ENCODE measurements around the gene PRKAG2. TPM values are rescaled to one million over a fixed set of nuclear protein-coding genes. Genes with fewer than 3 reads are reported as not detected.
"Not testable (repeated sequence)": the region's sequence is repeated elsewhere in the genome, so short reads cannot be mapped to it uniquely, and the experiment has no call there.

The PRKAG2 gene
- total RNA-seq, 1 donor from 2014 or later, result 13.5 TPM

DNA sequence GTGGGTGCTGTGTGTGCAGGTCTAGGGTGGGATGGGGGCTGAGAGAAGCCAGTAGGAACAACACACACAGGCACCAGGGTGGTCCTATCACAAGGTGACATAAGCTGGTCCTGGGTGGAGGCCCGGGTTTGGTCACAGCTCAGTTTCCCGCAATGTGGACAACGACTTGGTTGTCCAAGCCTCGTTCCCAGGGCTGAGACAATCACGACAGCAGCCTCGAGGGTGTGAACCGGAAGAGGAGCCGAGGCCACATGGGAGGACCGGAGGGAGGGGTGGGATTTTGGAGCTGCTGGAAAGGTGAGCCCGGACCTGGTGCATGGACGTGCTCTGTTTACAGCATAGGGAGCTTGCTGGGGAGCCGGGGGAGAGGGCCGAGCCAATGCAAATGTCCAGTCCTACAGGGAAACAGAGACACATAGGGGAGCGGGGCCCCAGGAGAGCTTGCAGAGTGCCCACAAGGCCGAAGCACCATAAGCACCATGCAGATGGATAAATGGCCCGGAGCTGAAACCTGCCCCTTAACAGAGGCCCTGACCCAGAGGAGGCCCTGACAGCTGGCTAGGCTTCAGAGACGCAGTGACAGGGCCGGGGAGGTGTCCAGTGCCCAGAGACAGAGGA is 92.8 kb downstream of the PRKAG2 start:
- H3K4me1 Mint-ChIP-seq (ENCODE audit: unreplicated experiment), result peaks cover 3% of the 10 kb centered on the region
- no peak overlapping the region for H3K27ac Mint-ChIP-seq (ENCODE audit: unreplicated experiment)
- no peaks in the 10 kb centered on the region for H3K9me3 Mint-ChIP-seq (ENCODE audit: unreplicated experiment)
- no peak overlapping the region for H3K4me3 Mint-ChIP-seq (ENCODE audit: unreplicated experiment)
- TF ChIP-seq, protein P1, sequence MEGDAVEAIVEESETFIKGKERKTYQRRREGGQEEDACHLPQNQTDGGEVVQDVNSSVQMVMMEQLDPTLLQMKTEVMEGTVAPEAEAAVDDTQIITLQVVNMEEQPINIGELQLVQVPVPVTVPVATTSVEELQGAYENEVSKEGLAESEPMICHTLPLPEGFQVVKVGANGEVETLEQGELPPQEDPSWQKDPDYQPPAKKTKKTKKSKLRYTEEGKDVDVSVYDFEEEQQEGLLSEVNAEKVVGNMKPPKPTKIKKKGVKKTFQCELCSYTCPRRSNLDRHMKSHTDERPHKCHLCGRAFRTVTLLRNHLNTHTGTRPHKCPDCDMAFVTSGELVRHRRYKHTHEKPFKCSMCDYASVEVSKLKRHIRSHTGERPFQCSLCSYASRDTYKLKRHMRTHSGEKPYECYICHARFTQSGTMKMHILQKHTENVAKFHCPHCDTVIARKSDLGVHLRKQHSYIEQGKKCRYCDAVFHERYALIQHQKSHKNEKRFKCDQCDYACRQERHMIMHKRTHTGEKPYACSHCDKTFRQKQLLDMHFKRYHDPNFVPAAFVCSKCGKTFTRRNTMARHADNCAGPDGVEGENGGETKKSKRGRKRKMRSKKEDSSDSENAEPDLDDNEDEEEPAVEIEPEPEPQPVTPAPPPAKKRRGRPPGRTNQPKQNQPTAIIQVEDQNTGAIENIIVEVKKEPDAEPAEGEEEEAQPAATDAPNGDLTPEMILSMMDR (IDR thresholded peaks at IDR 0.05), result no peak
- H3K27me3 Mint-ChIP-seq (ENCODE audit: unreplicated experiment), result peaks cover 33% of the 10 kb centered on the region
- no peak for DNase-seq (ENCODE audit: extremely low spot score, unreplicated experiment)
- H3K36me3 Mint-ChIP-seq (ENCODE audit: unreplicated experiment), result no peaks in the 10 kb centered on the region

GRCh38 chr7:151782598-151783448 is 94.1 kb downstream of the PRKAG2 start:
- TF ChIP-seq, protein P1 (IDR thresholded peaks at IDR 0.05), result peak; percentile 97
- H3K36me3 Mint-ChIP-seq (ENCODE audit: unreplicated experiment), result no peaks in the 10 kb centered on the region
- peak overlapping the region; percentile 52 for H3K4me3 Mint-ChIP-seq (ENCODE audit: unreplicated experiment)
- H3K4me1 Mint-ChIP-seq (ENCODE audit: unreplicated experiment), result peaks cover 3% of the 10 kb centered on the region
- peak; percentile 90 for DNase-seq (ENCODE audit: extremely low spot score, unreplicated experiment)
- peaks cover 33% of the 10 kb centered on the region for H3K27me3 Mint-ChIP-seq (ENCODE audit: unreplicated experiment)
- no peak overlapping the region for H3K27ac Mint-ChIP-seq (ENCODE audit: unreplicated experiment)
- no peaks in the 10 kb centered on the region for H3K9me3 Mint-ChIP-seq (ENCODE audit: unreplicated experiment)

DNA sequence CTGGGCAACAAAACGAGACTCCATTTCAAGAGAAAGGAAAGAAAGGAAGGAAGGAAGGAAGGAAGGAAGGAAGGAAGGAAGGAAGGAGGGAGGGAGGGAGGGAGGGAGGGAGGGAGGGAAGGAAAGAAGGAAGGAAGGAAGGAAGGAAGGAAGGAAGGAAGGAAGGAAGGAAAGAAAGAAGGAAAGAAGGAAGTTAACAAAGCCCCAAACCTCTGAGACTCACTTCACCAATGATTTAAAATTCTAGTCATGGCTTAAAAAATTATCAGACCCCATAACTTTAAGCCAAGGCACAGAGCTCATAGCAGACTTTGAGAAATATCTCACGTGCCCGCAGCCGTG is 94.7 kb downstream of the PRKAG2 start:
- H3K27ac Mint-ChIP-seq (ENCODE audit: unreplicated experiment); DNase-seq (ENCODE audit: extremely low spot score, unreplicated experiment); H3K9me3 Mint-ChIP-seq (ENCODE audit: unreplicated experiment); H3K4me1 Mint-ChIP-seq (ENCODE audit: unreplicated experiment); H3K4me3 Mint-ChIP-seq (ENCODE audit: unreplicated experiment); H3K36me3 Mint-ChIP-seq (ENCODE audit: unreplicated experiment): not testable (repeated sequence)
- peaks cover 27% of the 10 kb centered on the region for H3K27me3 Mint-ChIP-seq (ENCODE audit: unreplicated experiment)

DNA sequence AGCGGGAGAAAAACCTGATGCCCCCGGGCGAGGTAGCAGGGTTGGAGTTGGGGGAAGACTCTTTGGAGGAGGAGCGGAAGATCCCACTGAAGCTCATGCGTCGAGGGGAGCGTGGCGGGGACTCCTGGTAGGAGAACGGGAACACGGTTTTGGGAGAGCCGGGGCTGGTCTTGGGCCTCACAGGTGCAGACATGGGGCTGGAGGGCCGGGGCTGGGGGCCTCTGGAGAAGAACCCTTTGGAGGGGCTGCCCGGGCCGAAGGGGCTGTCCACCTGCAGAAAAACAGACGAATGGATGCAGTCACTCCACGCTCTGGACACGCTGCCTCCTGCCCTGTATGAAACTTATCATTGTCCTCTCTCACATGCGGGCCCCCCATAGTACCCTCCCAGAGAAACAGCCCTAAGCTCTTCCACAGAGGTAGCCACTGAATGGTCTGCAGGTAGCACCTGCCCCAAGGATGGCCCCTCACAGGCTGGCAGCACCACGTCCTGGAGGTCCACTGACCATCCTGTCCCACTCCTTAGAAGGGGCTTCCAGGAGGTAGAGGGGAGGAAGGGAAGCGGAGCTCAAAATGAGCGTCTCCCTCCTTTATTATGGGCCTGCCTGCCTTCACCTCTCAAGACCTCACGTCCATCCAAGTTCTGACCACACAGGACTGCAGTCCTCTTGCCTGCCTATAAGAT is 95.6 kb downstream of the PRKAG2 start:
- Mint-ChIP-seq H3K27me3 (ENCODE audit: unreplicated experiment) (peaks cover 22% of the 10 kb centered on the region), H3K4me1 (ENCODE audit: unreplicated experiment) (peaks cover 3% of the 10 kb centered on the region), H3K4me3 (ENCODE audit: unreplicated experiment) (no peak overlapping the region), H3K9me3 (ENCODE audit: unreplicated experiment) (no peaks in the 10 kb centered on the region), H3K27ac (ENCODE audit: unreplicated experiment) (no peak overlapping the region), H3K36me3 (ENCODE audit: unreplicated experiment) (no peaks in the 10 kb centered on the region)
- TF ChIP-seq, protein P1 (IDR thresholded peaks at IDR 0.05), result no peak
- DNase-seq (ENCODE audit: extremely low spot score, unreplicated experiment), result no peak

DNA sequence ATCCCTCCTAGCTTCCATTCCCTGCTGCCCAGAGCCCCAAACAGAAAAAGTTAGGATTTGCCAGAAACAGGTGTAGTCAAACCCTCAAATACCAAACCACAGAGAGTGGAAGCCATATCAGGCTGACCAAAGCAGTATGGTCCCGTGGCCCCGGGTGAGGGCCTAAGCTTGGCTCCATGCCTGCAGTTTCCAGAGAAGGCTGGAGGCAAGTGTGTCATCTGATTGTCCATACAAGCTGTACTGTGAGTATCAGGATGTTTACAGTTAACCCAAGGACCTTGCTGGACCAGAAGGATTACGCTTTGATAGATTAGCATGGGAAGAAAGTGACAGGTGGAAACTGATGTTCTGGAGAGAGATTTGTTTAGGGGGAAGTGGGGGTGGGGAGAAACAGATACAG is 96.3 kb downstream of the PRKAG2 start:
- DNase-seq (ENCODE audit: extremely low spot score, unreplicated experiment), result no peak

More for the DNA sequence above, 96.3 kb downstream of the PRKAG2 start:
- Mint-ChIP-seq H3K36me3 (ENCODE audit: unreplicated experiment) (no peaks in the 10 kb centered on the region), H3K4me3 (ENCODE audit: unreplicated experiment) (no peak overlapping the region), H3K27ac (ENCODE audit: unreplicated experiment) (no peak overlapping the region), H3K27me3 (ENCODE audit: unreplicated experiment) (peaks cover 17% of the 10 kb centered on the region), H3K4me1 (ENCODE audit: unreplicated experiment) (peaks cover 3% of the 10 kb centered on the region), H3K9me3 (ENCODE audit: unreplicated experiment) (no peaks in the 10 kb centered on the region)
- TF ChIP-seq, protein P1 (IDR thresholded peaks at IDR 0.05), result no peak
